ENCODE measurements around the gene TIMM13.

The TIMM13 gene

DNA sequence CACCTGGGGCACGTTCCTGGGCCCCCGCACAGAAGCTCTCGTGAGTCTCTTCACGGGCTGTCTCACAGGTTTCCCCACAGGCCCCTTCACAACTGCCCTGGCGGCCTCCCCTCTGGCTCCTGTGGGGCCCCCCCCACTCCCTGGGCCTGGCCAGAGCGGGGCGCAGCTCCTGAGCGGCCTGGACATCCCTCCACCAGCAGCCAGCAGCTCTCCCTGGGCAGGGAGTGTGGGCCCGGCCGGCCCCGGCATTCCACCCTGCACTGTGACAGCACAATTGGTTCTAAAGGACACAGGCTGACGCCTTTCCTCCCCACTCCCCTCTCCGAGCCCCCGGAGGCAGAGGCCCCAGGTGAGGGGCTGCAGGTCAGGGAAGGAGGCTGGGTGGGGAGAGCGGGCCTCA is 9.5 kb upstream of the TIMM13 start:
- ATAC-seq (ENCODE audit: insufficient read depth, low read depth) (no peak), DNase-seq (no peak)
- H3K79me2 ChIP-seq (ENCODE audit: insufficient read depth, low read length), result peaks cover 58% of the 10 kb centered on the region
- no peak overlapping the region for H3K27ac ChIP-seq (ENCODE audit: low read length)
- TF ChIP-seq, protein P1, sequence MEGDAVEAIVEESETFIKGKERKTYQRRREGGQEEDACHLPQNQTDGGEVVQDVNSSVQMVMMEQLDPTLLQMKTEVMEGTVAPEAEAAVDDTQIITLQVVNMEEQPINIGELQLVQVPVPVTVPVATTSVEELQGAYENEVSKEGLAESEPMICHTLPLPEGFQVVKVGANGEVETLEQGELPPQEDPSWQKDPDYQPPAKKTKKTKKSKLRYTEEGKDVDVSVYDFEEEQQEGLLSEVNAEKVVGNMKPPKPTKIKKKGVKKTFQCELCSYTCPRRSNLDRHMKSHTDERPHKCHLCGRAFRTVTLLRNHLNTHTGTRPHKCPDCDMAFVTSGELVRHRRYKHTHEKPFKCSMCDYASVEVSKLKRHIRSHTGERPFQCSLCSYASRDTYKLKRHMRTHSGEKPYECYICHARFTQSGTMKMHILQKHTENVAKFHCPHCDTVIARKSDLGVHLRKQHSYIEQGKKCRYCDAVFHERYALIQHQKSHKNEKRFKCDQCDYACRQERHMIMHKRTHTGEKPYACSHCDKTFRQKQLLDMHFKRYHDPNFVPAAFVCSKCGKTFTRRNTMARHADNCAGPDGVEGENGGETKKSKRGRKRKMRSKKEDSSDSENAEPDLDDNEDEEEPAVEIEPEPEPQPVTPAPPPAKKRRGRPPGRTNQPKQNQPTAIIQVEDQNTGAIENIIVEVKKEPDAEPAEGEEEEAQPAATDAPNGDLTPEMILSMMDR (IDR thresholded peaks at IDR 0.05; ENCODE audit: borderline replicate concordance, extremely low read depth, low read length, poor library complexity, severe bottlenecking), result no peak
- no peak for TF ChIP-seq EZH2 (IDR thresholded peaks at IDR 0.05; ENCODE audit: borderline replicate concordance, low read depth, low read length, severe bottlenecking)
- H3K4me1 ChIP-seq (ENCODE audit: insufficient read depth, low read length), result no peaks in the 10 kb centered on the region
- no peaks in the 10 kb centered on the region for H3K9me3 ChIP-seq (ENCODE audit: insufficient read depth, low read length, severe bottlenecking)
- peaks cover 86% of the 10 kb centered on the region for H3K36me3 ChIP-seq (ENCODE audit: insufficient read depth, low read length)
- H3K4me2 ChIP-seq (ENCODE audit: insufficient read depth, low read length), result no peak overlapping the region
- H3K9ac ChIP-seq (ENCODE audit: low read depth, low read length), result no peak overlapping the region
- peaks cover 63% of the 10 kb centered on the region for H4K20me1 ChIP-seq (ENCODE audit: insufficient read depth, low read length)
- H3K4me3 ChIP-seq (ENCODE audit: low read depth in 1 of 2, low read length in 2 of 2), result no peak overlapping the region
- no peaks in the 10 kb centered on the region for H3K27me3 ChIP-seq (ENCODE audit: insufficient read depth, low read length, poor library complexity)
- H2AFZ ChIP-seq (ENCODE audit: low read depth, low read length), result no peak overlapping the region

DNA sequence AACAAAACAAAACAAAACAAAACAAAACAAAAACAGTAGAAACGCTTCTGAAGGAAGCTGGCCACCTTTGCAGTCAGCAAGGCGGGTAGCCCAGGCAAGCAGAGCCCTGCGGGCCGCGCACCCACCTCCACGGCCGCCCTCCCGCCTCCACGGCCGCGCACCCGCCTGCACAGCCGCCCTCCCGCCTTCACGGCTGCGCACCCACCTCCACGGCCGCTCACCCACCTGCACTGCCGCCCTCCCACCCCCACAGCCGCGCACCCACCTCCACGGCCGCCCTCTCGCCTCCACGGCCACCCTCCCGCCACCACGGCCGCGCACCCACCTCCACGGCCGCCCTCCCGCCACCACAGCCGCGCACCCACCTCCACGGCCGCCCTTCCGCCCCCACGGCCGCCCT is 9.0 kb upstream of the TIMM13 start:
- peaks cover 53% of the 10 kb centered on the region for H3K79me2 ChIP-seq (ENCODE audit: insufficient read depth, low read length)
- H3K9ac ChIP-seq (ENCODE audit: low read depth, low read length), result no peak overlapping the region
- no peaks in the 10 kb centered on the region for H3K27me3 ChIP-seq (ENCODE audit: insufficient read depth, low read length, poor library complexity)
- no peak overlapping the region for H3K27ac ChIP-seq (ENCODE audit: low read length)
- no peaks in the 10 kb centered on the region for H3K9me3 ChIP-seq (ENCODE audit: insufficient read depth, low read length, severe bottlenecking)
- H3K4me1 ChIP-seq (ENCODE audit: insufficient read depth, low read length), result no peaks in the 10 kb centered on the region
- peaks cover 63% of the 10 kb centered on the region for H4K20me1 ChIP-seq (ENCODE audit: insufficient read depth, low read length)
- no peak for TF ChIP-seq EZH2 (IDR thresholded peaks at IDR 0.05; ENCODE audit: borderline replicate concordance, low read depth, low read length, severe bottlenecking)
- TF ChIP-seq, protein P1 (IDR thresholded peaks at IDR 0.05; ENCODE audit: borderline replicate concordance, extremely low read depth, low read length, poor library complexity, severe bottlenecking), result no peak
- no peak for DNase-seq
- H3K4me2 ChIP-seq (ENCODE audit: insufficient read depth, low read length), result no peak overlapping the region
- H2AFZ ChIP-seq (ENCODE audit: low read depth, low read length), result no peak overlapping the region
- ATAC-seq (ENCODE audit: insufficient read depth, low read depth), result no peak
- no peak overlapping the region for H3K4me3 ChIP-seq (ENCODE audit: low read depth in 1 of 2, low read length in 2 of 2)
- H3K36me3 ChIP-seq (ENCODE audit: insufficient read depth, low read length), result peaks cover 86% of the 10 kb centered on the region

DNA sequence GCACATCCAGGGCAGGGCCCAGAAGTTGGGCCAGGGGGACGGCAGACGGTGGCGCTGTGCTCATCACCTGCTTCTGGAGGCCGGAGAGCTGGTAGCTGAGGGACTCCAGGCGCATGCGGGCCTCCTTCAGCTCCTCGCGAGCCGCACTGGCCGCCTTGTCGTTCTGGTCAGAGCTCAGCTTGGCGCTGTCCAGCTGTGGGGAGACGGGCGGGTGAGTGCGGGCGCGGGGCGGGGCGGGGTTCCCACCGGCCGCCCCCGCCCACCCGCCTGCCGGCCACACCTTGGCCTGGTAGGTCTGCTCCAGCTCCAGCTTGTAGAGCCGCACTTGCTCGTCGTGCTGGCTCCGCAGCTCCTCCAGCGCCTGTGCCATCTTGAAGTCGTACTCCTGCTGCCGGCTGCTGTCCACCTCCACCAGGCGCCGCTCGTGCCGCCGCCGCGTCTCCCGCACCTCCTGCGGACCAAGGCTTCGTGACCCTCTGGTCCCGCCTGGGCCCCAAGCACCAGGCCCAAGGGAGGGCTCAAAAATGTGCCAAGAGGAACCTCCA is 7.4 kb upstream of the TIMM13 start:
- Histone ChIP-seq H3K27ac (ENCODE audit: low read length) (no peak overlapping the region), H3K9ac (ENCODE audit: low read depth, low read length) (no peak overlapping the region), H3K4me3 (ENCODE audit: low read depth in 1 of 2, low read length in 2 of 2) (no peak overlapping the region), H4K20me1 (ENCODE audit: insufficient read depth, low read length) (peaks cover 57% of the 10 kb centered on the region), H3K4me1 (ENCODE audit: insufficient read depth, low read length) (no peaks in the 10 kb centered on the region), H2AFZ (ENCODE audit: low read depth, low read length) (no peak overlapping the region), H3K9me3 (ENCODE audit: insufficient read depth, low read length, severe bottlenecking) (no peaks in the 10 kb centered on the region), H3K4me2 (ENCODE audit: insufficient read depth, low read length) (no peak overlapping the region), H3K27me3 (ENCODE audit: insufficient read depth, low read length, poor library complexity) (no peaks in the 10 kb centered on the region), H3K79me2 (ENCODE audit: insufficient read depth, low read length) (peaks cover 37% of the 10 kb centered on the region), H3K36me3 (ENCODE audit: insufficient read depth, low read length) (peaks cover 90% of the 10 kb centered on the region)
- no peak for ATAC-seq (ENCODE audit: insufficient read depth, low read depth)
- DNase-seq, result no peak
- TF ChIP-seq, protein P1 (IDR thresholded peaks at IDR 0.05; ENCODE audit: borderline replicate concordance, extremely low read depth, low read length, poor library complexity, severe bottlenecking), result no peak

DNA sequence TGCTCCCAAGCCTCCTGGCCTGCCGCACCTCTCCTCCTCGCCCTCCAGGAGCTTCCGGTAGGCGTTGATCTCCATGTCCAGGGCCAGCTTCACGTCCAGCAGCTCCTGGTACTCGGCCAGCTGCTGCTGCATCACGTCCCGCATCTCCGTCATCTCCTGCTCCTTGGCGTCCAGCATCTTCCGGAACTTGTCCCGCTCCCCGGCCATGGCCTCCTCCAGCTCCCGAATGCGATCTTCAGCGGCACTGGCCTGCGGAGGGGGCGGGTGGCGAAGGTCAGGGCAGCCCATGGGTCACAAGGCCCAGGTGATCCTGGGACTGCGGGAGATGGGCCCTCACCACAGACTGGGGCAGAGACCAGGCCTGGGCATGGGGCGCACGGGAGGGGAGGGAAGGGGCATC is 6.9 kb upstream of the TIMM13 start:
- Histone ChIP-seq H3K36me3 (ENCODE audit: insufficient read depth, low read length) (peaks cover 91% of the 10 kb centered on the region), H3K79me2 (ENCODE audit: insufficient read depth, low read length) (peaks cover 34% of the 10 kb centered on the region), H3K4me1 (ENCODE audit: insufficient read depth, low read length) (no peaks in the 10 kb centered on the region; the same call in 1 of the 2 replicates), H3K27me3 (ENCODE audit: insufficient read depth, low read length, poor library complexity) (no peaks in the 10 kb centered on the region), H2AFZ (ENCODE audit: low read depth, low read length) (no peak overlapping the region), H3K9me3 (ENCODE audit: insufficient read depth, low read length, severe bottlenecking) (no peaks in the 10 kb centered on the region), H3K9ac (ENCODE audit: low read depth, low read length) (no peak overlapping the region), H3K4me3 (ENCODE audit: low read depth in 1 of 2, low read length in 2 of 2) (no peak overlapping the region), H3K4me2 (ENCODE audit: insufficient read depth, low read length) (no peak overlapping the region), H4K20me1 (ENCODE audit: insufficient read depth, low read length) (peaks cover 55% of the 10 kb centered on the region), H3K27ac (ENCODE audit: low read length) (no peak overlapping the region)
- ATAC-seq (ENCODE audit: insufficient read depth, low read depth), result no peak
- no peak for TF ChIP-seq EZH2 (IDR thresholded peaks at IDR 0.05; ENCODE audit: borderline replicate concordance, low read depth, low read length, severe bottlenecking)
- TF ChIP-seq, protein P1 (IDR thresholded peaks at IDR 0.05; ENCODE audit: borderline replicate concordance, extremely low read depth, low read length, poor library complexity, severe bottlenecking), result no peak
- DNase-seq, result no peak
